HepG2 (cell line): ENCODE data around the gene OAS2.

ENCODE experiments used
- CTCF ChIP-seq: sonication (generic); formaldehyde crosslinking; IDR thresholded peaks from 2 replicates; pipeline ENCODE4 v1.5.0; 2020; ENCODE audit warnings: mild to moderate bottlenecking, missing genetic modification reagents, moderate library complexity
- TCF7L2 ChIP-seq: IDR thresholded peaks from 2 replicates; pipeline ENCODE4 v1.6.1; 2011; ENCODE audit warnings: mild to moderate bottlenecking, low read depth, low read length, moderate library complexity
- ZBTB26 ChIP-seq: IDR thresholded peaks from 2 replicates; pipeline ENCODE4 v1.6.1; 2016; ENCODE audit warnings: missing compliant biosample characterization, missing genetic modification reagents, borderline replicate concordance
- ZKSCAN1 ChIP-seq: fragments of 150-350 bp; IDR thresholded peaks from 2 replicates; pipeline ENCODE4 v1.6.1; 2014; ENCODE audit warnings: low read length
- ZNF251 ChIP-seq: sonication (generic); formaldehyde crosslinking; IDR thresholded peaks from 2 replicates; pipeline ENCODE4 v1.9.0; 2021; ENCODE audit warnings: mild to moderate bottlenecking, missing genetic modification reagents
- ZNF335 ChIP-seq: sonication (generic); formaldehyde crosslinking; IDR thresholded peaks from 2 replicates; pipeline ENCODE4 v1.4.0; 2020; ENCODE audit warnings: missing genetic modification reagents

DNA sequence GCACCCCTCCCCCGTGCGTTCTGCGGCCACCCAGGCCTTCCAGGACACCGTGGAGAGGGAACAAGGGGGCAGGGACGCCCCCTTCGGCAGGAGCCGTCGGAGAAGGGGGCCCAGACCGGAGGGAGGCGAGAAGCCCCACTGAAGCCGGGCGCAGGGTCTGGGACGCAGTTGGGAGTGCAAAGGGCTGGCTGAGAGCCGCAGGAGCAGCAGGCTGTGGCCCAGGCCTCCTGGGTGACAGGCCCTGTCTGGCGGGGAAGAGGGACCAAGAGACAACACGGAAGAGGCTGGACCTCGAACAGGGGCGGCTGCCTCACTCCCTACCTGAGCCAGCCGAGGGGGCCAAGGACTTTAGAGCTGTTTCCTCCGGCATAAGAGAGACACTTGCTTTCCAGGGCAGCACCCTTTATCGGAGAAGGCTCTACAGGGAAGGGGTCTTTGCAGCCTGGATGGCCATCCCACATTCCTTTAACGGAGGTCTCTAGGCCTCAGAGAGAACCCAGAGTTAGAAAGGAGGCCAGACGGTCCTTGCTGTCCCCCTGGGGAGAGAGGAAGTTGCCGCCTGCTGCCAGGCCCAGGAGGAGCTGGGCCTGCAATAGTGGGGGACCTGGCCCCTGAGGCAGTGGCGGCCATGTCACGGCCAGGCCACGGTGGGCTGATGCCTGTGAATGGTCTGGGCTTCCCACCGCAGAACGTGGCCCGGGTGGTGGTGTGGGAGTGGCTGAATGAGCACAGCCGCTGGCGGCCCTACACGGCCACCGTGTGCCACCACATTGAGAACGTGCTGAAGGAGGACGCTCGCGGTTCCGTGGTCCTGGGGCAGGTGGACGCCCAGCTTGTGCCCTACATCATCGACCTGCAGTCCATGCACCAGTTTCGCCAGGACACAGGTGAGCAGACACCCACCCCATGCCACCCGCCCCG, 79.5 kb downstream of the OAS2 start:
- TF ChIP-seq ZBTB26 (CRISPR knock-in tag) (no peak), CTCF (CRISPR knock-in tag) (no peak), ZNF251 (no peak), ZKSCAN1 (no peak), TCF7L2 (no peak), ZNF335 (no peak)
